Erythroblast (primary cell): ENCODE data around the gene SLC4A3.

Experiments
- DNase-seq, 2 experiments: peaks; one replicate each; lab custom pipeline; 2025; lab: John Stamatoyannopoulos, UW
- GATA1 ChIP-seq: IDR thresholded peaks from 2 replicates; pipeline ENCODE4 v1.6.1; 2011; ENCODE audit warnings: low read depth, mild to moderate bottlenecking, control low read depth, low read length, moderate library complexity
- POLR2A ChIP-seq: IDR thresholded peaks from 2 replicates; pipeline ENCODE4 v1.6.1; 2011; ENCODE audit warnings: mild to moderate bottlenecking, low read length

SLC4A3 gene

DNA sequence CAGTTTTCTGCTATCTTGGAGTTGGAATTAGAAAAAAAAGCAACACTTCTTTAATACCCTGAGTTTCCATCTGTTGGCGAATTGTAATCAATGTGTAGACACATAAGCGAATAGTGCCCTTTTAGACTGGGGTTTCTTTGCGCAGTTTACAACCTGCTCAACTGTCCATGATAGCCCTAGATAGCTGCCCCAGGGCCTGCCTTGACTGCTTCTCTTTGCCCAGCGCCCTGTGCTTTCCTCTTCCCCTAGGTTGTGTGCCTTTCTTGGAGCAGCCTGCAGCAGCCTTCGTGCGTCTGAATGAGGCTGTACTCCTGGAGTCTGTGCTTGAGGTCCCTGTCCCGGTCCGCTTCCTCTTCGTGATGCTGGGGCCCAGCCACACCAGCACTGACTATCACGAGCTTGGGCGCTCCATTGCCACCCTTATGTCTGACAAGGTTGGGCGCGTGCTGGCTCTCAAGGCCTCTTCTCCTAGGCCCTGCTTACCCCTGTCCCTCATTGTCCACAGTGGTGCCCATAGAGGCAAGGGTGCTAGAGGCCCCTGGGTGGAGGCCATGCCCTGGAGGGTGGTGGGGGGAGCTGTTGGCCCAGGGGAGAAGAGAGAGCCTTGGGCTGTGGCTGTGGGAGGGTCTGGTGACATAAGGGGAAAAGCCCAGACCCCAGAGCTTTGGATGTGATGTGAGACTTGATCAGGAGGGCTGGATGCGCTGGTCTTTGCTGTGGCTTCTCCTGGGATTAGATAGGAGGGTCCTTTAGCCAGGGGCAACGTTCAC, 6.9 kb downstream of the SLC4A3 start:
- no peak for DNase-seq
- TF ChIP-seq POLR2A (no peak), GATA1 (no peak)

DNA sequence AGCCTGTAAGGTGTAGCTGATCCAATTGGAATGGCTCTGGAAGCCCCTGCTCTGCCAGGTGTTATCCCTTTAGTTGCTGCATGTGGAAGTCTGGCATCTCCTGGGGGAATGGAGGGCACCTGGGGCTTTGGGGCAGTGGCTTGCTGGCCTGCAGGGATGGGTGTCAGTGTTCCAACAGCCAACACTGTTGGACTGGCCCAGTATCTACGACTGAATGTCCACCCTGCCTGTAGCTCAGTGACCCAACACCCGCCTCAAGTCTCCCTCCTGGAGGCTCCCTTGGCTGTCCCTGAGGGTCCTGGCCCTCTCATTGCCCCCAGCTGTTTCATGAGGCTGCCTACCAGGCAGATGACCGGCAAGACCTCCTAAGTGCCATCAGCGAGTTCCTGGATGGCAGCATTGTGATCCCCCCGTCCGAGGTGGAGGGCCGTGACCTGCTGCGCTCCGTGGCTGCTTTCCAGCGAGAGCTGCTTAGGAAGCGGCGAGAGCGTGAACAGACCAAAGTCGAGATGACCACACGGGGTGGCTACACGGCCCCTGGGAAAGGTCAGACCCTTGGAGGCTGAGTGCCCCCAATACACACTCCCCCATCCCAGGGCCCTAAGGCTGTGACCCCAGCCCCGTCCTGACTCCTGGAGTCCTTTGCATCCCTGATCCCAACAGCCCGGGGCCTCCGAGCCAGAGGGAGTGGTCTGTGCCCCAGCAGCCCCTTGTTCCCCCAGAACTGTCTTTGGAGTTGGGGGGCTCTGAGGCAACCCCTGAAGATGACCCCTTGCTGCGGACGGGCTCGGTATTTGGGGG, 7.7 kb downstream of the SLC4A3 start:
- DNase-seq, result no peak
- TF ChIP-seq POLR2A (no peak), GATA1 (no peak)

DNA sequence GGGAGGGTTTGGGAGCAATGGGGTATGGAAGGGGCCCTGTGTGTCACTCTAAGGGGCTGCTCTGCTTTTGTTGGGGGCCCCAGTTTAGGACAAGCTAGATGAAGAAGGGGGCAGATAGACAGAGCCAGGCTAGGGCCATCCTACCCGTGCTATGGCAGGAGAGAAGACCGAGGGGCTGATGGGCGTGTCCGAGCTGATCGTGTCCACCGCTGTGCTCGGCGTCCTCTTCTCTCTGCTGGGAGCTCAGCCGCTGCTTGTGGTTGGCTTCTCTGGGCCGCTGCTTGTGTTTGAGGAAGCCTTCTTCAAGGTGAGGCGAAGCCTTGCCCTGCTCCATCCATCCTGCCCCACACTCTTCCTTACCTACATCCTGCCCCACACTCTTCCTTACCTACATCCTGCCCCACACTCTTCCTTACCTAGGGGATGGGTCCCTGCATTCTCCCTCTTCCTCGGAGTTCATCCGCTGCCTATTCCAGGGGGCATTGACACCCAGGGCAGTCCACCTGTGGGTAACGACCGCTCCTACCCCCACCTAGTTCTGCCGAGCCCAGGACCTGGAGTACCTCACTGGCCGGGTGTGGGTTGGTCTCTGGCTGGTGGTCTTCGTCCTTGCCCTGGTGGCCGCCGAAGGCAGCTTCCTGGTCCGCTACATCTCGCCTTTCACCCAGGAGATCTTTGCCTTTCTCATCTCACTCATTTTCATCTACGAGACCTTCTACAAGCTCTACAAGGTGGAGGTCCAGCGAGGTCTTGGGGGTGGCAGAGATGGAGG, 8.9 kb downstream of the SLC4A3 start:
- TF ChIP-seq POLR2A (no peak), GATA1 (no peak)
- no peak for DNase-seq

DNA sequence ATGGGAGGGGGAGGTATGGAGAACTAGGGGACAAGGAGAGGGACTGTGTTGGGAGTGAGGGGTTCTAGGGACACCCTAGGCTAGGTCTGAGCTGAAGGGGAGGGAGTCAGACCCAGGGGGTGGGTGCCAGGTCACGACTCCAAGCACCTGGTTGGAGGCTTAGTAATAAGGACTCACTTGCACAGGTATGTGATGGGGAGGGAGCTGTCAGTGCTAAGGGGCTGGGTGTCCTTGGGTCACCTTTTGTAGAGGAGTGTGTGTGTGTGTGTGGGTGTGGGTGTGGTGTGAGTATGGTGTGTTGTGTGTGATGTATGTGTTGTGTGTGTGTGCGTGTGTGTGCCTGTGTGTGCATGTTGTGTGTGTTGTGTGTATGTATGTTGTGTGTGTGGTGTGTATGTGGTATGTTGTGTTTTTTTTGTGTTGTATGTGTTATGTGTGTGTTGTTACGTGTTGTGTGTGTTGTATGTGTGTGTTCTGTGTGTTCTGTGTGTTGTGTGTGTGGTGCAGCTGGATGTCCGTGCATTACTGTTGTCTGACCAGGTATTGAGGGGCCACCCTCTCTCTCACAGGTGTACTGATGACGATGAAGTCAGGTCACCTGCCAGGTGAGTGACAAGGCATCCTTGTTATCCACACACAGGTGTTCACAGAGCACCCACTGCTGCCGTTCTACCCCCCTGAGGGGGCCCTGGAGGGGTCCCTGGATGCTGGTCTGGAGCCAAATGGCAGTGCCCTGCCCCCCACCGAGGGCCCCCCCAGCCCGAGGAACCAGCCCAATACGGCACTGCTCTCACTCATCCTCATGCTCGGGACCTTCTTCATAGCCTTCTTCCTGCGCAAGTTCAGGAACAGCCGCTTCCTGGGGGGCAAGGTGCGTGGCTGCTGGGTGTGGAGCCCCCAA, 9.8 kb downstream of the SLC4A3 start:
- TF ChIP-seq GATA1, result no peak
- no peak for TF ChIP-seq POLR2A
- DNase-seq, result no peak

DNA sequence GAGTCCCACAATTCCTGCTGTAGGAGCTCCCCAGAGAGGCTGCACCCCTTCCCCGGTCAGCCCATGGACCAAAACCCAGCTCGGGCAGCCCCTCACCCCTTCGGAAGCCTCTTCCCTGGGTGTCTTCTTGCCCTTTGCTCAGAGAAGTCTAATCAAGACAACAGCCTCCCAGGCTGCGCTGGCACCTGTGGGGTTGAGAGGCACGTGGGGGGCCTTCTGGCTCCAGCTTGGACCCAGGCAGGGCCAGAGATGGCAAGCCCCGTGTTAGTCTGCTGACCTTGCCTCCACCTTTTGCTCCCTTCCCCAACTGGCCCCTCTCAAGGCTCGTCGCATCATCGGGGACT, 10.4 kb downstream of the SLC4A3 start:
- no peak for DNase-seq
- TF ChIP-seq GATA1 (no peak), POLR2A (no peak)

DNA sequence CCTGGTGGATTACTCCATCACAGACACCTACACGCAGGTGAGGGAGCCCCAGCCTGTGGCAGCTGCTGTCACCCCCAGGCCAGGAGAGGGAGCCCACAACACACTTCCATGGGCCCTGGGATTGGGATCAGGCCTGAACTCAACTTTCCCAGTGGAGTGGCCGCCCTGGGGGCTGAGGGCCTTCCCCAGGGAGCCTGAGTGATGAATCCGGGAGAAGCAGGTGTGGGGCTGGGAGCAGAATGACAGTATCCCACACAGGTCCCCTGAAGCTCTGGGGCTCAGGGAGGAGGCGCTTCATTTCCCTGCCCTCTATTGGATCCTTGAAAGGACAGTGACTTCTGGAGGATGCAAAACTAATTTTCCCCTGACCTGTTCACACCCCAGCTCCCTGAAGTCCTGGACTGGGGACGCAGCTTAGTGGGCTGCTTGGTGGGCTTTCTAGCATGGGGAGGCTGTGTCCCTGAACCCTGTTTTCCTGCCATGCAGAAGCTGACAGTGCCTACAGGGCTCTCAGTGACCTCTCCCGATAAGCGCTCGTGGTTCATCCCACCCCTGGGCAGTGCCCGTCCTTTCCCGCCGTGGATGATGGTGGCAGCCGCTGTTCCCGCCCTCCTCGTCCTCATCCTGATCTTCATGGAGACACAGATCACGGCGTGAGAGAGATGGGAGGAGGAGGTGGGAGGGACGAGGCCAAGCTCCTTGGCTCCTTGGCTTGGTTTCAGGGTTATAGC, 11.0 kb downstream of the SLC4A3 start:
- no peak for DNase-seq
- no peak for TF ChIP-seq POLR2A
- TF ChIP-seq GATA1, result no peak

DNA sequence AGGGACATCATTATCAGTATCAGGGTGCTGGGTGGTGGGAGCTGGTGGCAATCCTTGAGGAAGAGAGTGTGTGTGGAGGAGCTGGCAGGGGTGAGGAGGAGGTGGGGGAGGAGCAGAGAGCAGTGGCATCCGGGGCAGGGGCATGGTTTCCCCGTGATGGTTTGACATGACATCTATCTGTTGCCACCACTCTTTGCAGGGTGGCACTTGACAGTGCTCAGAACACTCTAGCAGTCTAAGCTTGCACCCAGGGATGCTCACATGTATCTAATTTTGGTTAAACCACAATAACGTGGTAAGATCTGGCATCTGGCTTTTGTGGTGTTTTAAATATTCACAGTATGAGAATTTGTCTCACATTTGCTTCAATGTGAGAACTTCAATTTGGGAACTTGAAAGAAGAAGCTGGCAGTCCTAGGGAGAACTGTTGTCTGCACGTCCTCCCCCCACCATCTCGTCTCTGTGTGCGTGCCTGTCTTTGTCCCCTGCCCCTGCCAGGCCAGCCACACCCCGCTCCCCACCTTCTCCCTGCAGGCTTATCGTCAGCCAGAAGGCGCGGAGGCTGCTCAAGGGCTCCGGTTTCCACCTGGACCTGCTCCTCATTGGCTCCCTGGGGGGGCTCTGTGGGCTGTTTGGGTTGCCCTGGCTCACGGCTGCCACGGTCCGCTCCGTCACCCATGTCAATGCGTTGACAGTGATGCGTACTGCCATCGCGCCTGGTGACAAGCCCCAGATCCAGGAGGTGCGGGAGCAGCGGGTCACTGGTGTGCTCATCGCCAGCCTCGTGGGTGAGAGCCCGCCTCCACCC, 11.7 kb downstream of the SLC4A3 start:
- no peak for DNase-seq
- TF ChIP-seq GATA1 (no peak), POLR2A (no peak)

DNA sequence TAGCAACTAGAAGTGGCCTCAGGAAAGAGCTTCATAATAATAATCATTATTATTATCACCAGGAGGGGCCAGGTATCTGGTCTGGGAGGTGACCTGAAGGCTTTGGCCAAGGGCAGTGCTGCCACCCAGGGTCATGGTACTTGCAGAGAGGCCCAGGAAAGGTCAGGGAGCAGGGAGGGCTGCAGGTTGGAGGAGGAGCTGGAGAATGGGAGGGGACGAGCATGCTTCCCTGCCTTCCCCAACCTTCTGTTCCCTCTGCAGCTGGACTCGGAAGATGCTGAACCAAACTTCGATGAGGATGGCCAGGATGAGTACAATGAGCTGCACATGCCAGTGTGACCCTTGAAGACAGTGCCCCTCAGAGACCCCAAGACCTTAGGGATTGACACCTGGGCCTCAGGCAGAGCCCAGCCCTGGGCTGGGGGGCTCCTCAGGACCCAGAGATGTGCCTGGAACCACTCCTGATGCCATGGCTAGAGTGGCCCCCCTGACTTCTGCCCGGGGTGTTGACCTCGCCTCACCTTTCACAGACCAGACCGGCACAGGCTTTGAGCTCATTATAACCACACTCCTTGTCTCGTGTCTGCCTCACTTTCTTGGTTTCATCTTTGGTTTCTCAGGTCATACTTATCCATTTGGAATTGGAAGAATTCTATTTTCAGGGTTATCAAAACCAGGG, 14.1 kb downstream of the SLC4A3 start:
- DNase-seq, result no peak
- TF ChIP-seq POLR2A (no peak), GATA1 (no peak)

DNA sequence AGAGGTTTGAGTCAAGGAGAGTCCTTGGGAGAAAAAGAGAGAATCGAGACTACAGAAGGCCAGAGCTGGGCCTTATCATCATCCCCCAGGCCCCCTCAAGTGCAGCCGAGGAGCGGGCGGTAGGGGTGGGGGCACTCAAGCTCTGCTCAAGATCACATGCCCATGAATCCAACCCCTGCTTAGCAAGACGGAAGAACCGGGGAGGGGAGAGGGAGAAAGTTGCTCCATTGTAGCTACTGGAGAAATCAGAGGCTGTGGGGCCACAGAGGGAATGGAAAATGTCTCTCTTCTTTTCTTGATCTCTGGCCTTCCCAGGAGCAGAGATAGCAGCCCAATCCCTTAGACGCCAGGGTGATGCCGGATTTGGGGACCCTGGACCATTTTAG, 14.6 kb downstream of the SLC4A3 start:
- TF ChIP-seq GATA1, result no peak
- no peak for DNase-seq

DNA sequence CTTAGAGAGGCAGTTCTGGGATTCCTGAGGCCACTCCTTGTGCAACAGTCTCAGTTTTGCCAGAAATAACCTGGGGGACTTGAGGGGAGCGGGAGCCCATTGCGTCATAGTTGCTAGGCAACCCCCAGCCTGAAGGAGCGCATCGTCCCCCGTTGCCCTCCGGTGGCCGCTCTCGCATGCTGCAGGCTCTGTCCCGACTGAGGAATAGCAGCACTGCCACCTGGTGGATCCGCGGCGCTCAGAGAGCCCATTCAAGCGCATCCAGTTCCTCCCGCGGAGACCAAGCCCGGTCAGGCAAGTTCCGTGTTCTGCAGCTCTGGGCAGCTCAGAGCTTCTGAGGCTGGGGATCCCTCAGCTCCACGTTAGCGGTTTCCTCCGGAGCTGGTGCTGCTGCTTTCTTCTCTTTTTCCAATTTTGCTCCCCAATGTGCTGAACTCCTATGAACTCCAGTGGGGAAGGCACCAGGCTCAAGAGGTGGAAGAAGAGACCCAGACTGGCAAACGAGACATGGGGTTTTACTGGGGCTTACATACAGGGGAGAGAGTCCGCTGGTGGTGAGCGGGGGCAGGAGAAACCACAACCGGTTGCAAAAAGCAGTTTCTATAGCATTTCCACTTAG, 15.1 kb downstream of the SLC4A3 start:
- DNase-seq, result peak; percentile 92 to 95
- no peak for TF ChIP-seq GATA1
- no peak for TF ChIP-seq POLR2A

DNA sequence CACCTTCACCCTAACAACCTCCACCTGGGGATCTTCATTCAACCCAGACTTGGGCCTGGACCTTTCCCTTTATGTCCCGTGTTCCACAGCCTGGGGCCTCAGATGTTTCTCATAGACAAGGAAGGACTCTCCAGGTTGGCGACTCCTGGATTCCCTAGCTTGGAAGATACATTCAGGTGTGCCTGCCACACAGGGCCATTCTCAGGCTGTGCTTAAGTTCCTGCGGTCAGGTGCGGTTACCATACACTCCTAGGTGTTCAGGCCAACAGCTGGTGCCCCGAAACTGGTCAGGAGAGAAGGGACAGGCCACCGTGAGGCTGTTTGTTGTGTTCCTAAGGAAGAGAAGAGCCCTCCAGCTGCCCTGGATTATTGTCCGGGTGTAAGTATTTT, 15.6 kb downstream of the SLC4A3 start:
- no peak for DNase-seq
- TF ChIP-seq GATA1 (no peak), POLR2A (no peak)
